Ammon's horn (tissue), 1 donor: Measurements from ENCODE around the gene MRPL36.

Source experiments
- DNase-seq: peaks from one replicate; pipeline ENCODE4 v3.0.0-alpha.2; 2016; ENCODE audit warnings: low spot score

The MRPL36 gene

DNA sequence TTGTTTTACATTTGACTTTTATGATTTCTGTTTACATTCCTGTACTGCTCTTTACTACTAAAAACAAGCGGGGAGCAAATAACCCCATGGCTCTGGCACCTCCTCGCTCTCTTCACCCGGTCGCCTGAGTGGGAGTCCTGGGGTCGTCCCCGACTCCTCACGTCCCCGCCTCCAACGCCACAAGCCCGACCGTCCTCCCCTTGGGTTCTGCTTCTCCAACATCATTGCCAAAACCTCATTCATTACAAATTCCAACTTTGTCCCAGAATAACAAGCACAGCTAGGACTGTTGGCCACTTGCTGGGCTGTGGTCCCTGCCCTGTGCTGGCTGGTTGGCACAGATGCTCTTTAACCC lies 35.1 kb downstream of the MRPL36 start:
- DNase-seq: no peak

DNA sequence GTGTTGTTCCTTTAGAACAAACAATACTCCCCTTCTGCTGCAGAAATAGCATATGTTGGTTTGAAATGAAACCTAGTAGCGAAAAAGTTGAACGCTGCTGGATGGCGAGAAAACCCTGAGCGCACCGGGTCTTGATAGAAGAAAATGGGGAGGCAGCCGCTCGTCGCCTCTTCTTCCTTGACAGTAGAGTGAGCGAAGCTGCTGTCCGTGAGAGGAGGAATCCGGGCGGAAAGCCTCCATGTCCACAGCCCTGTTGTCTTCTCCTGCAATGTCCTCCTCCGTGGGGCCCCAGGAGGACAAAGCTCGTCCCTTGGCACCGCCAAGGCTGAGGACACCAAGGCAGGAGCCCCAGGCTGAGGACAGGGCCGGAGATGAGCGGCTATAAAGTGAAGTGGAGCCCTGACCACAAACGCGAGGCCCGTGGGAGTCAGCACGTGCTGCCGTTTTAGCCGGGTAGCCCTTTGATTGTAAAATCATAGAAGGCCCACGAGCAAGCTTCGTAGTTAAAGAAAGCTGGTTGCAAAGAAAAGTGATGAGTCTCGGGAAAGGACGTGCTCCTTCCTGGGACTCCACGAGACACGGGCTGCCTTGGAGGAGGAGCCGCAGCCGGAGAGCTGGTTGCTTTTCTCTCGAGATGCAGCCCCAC lies 35.6 kb downstream of the MRPL36 start:
- DNase-seq: no peak

DNA sequence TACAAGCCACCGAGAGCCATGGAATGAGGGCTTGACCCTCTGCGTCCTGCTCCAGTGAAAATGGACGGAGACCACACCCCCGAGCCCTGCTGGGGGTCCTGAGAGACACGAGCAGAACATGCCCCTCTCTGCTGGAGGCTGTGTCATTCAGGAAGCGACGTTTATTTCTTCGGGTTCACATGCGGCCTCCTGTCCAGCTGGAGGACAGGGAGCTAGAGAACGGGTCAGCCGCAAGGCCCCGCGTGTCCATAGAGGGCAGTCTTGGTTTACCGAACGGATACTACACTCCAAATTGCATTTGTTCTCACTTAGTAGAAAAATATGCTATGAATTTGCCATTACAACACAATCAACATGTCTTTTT lies 36.1 kb downstream of the MRPL36 start:
- no peak for DNase-seq

DNA sequence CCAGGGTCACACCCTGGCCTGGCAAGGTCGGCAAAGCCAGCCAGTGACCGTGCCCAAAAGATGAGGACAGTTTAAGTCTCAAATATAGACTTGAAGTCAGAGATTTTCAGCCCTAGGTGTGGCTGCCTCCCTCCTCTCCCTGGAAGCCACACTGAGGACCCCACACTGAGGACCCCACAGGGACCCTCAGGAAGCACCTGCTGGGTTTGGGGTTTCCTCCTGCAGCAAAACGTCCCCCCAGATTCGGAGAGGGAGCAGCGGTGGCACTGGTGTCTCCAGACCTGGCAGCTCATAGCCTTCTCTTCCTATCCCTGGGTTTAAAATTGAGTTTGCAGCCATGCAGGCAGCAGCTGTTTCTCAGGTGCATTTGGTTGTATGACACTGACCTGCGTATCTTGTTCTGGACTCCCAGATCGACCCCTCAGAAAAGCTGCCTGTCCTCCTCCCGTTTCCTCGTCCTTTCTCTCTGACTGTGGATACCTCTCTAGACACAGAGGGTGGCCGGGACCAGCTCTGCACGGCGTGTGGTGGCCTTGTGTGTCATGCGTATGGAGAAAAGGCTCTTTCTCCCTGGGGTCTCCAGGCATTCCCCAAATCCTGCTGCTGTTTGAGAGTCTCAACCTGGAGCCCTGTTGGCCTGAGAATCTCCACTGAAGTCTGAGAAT lies 36.6 kb downstream of the MRPL36 start:
- no peak for DNase-seq

DNA sequence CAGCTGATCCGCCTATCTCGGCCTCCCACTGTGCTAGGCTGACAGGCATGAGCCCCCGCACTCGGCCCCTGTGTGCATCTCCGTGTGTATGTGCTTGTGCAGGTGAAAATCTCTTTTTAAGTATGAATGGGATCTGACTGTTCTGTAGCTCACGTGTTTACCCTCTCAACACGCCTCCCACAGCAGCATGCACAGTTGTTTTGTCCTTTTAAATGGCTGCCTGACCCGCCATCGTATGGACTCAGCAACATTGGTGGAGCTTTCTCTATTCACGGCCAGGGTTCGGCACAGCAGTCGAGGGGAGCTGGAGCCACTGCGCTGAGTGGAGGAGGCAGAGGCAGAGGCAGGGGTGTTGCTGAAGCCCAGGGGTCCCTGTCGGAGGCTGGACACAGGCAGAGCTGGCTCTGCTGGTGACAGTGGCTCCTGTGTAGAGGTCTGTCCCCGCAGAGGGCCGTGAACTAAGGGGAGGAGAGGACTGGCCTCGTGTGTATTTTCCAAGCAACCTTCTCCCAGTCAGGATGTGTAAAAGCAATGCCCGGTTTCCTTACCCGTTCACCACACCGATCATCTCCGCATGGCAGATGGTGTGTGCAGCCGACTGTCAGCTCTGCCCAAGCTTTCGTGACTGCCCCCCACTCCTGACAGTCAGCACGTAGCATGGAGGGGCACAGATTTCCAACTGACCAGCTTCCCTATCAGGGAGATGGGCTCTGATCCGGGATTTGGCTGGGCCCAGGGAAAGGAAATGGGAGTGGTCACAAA lies 37.3 kb downstream of the MRPL36 start:
- no peak for DNase-seq

DNA sequence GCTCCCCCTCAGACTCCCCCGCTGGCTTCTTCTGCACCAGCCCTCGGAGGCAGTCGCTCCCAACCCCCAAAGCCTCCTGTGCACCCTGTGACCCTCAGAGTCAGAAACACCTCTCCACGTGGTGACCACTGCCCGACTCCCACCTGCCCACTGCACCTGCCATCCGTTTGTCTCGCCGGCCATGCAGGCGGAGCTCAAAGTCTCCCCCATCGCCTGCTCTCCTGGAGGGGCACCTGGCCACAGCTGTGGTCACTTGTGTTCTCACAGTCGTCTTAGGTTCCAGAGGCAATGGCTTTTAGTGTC lies 38.2 kb downstream of the MRPL36 start:
- DNase-seq: no peak

DNA sequence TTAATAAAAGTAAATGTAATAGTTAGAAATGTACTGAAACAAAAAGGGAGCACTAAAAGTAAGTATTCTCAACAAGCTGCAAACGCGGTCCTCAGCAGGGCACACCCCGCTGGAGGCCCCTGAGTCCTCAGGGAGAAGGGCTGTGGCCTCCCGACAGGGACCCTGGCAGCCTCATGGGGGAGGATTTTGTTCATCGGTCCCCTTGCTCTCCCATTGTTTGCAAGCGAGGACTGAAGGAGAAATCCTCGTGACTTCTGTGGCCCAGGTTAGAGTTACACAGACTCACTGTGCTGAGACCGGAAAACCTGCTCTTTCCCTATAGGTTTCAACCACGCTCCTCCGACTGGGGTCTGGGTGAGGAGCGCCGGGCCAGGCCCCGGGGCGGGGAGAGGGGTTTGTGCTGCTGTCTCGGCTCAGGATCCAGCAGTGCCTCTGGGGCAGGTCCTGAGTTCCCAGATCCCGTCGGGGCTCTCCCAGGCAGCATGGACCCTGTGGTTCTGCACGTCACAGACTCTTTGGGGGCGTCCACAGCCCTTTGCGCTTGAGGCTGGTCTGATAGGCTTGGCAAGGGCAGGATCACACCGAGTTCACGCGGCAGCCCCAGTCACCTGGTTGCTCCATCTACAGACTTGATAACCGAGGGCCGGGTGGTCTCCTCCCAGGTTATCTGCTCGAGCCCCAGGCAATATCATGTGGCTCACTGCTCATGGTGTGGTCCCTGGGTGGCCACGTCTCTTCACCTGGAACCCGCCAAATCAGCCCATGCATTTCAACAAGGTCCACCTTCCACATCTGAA lies 38.8 kb downstream of the MRPL36 start:
- no peak for DNase-seq

DNA sequence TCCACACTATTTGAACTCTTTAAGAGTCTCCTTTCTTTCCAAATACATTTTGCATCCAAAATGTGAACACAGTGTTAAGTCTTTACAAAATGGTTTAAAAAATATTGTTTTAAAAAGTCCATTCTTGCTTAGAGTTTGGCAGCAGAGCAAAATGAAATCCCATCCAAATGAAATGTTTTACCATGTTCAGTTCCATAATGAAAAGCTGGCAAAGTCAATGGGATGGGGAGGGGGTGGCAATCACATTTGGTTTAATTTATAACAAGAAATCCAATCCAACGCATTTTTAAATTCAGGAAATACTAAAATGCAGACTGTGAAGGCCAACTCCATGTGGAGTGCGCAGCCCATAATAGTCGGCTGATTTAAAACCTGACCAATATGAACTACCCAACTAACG lies 39.4 kb downstream of the MRPL36 start:
- no peak for DNase-seq

DNA sequence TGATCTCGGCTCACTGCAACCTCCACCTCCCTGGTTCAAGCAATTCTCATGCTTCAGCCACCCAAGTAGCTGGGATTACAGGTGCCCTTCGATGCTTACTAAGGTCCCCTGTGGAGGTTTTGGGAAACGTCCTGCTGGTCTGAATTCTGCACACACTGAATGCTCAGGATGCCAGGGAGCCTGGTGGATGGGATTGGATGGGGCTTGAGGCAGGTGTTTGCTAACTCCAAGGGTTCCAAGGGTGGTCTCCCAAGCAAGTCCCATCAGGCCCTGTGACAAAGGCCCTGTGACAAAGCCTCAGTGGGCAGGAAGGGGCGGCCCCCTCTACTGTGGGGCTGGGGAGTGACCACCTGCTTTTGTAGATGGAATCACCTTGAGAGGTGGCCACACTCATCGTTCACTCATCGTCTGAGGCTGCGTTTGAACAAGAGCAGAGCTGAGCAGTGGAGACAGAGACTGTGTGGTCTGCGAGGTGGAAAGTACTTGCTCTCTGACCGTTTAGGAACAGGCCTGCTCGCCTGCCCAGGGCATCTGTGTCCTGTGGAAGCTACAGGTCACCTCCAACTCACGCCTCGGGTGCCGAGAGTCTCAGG lies 40.2 kb downstream of the MRPL36 start:
- DNase-seq: no peak

DNA sequence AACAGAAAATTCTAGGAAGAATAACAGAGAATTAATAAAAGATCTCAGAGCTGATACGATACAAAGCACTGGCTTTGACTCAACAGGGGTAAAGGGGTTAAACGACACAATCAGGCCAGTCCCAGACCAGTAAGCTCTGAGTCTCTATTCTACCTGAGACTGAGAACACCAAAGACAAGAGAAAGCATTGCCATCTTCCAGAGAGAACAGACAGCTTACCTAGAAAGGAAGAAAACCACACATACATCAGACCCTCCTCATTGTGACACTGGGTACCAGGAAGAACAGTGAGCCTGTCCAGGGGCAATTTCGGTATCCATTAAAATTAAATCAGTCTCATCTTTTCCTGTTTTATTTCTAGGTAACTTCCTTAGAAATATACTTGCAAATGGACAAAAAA lies 41.1 kb downstream of the MRPL36 start:
- no peak for DNase-seq

DNA sequence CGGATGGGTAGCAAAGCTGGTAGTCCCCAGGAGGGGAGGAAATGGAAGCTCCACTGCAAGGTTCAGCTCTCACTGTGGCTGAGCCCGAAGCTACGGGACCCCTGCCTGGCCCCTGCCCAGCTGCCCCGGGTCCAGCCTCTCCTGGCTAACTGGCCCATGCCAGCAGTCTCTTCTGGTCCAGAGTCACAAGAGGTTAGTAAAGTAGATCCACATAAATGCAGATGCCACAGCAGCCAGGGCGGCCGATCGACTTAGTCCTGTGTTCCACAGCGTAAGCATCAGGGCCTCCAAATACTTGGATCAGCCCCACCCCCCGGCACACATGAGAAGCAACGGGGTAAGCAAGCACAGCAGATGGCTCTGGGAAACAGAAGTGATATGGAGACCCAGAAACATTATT lies 42.1 kb downstream of the MRPL36 start:
- DNase-seq: no peak

DNA sequence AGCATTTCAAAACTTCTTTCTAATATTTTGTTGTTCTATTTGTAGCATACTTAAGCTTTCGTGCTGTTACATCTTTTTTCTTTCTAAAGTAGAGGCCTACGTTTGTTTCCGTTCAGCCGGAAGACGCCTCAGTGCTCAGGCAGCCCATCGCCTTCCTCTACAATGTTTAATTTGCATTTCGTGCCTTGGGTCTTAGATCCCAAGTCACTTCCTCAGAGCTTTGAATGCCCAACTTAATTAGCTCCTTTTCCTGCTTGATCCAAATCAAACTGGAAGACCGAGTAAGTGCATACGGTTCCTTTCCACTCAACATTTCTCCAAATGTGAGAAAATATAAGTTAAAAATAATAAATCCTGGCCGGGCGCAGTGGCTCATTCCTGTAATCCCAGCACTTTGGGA lies 43.2 kb downstream of the MRPL36 start:
- DNase-seq: no peak

DNA sequence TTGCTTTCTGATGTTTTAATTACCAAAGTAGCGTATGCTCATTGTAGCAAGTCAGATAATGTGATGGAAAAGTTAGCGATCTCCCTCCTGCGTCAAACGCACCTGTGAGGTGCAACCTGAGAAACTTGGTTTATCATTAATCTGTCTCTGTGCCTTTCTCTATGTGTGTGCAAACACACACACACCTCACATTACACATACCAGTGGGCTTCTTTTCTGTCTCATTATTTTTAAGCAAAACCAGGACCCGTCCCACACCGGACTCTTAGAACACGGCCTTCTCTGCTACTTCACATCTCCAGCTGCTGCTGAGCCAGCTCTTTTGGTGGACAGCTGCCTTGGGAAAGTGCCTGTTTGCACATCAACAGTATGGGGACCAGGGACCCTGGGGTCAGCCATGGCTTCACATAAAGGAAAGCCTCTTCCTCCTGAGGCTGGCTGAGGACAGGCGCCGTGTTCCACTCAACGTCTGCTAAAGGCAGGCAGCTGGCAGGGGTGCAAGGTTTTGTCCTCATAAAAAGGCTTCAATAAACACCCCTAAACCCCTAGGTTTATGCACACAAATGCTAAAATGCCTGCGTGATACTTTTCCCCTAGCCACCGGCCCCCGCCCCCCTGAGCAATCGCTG lies 44.2 kb downstream of the MRPL36 start:
- no peak for DNase-seq

DNA sequence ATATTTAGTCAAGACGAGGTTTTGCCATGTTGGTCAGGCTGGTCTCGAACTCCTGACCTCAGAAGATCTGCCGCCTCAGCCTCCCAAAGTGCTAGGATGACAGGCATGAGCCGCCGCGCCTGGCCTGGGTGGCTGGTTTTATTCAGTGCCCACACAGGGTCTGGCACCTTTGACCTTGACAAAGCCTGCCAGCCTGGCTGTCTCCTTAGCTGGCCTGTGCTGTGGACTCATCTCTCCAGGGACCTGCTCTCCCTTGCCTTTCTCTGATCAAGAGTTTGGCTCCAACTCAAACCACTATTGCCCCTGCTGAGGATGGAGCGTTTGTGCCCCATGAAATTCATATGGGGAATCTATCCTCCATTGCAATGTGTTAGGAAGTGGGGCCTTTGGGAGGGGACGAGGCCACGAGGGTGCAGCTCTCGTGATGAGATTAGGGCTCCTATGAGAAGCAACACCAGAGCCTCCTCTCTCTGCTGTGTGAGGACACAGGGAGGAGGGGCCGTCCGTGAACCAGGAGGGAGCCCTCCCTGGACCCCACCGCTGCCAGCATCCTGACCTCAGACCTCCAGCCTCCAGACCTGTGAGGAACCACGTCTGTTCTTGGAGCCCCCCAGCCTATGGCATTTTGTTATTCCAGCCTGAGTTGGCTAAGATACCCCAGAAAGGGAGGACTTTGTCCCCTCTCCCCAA lies 45.0 kb downstream of the MRPL36 start:
- no peak for DNase-seq

DNA sequence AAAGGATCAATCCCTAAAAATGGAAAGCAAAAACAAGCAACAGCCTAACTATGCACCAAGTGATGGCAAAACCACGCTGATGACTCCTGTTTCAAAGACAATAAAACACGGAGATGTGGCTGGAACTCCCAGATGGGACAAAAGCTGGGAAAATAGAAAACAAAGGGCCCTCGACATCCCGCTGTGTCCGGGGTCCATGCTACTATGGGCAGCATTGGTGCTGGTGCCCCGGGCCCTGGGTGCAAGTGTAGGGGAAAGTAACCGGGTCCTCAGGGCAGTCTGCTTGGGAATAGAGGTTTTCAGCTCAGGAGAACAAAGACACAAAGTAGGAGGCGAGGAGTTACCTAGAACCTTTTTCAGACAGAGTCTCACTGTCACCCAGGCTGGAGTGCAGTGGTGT lies 46.1 kb downstream of the MRPL36 start:
- DNase-seq: no peak

DNA sequence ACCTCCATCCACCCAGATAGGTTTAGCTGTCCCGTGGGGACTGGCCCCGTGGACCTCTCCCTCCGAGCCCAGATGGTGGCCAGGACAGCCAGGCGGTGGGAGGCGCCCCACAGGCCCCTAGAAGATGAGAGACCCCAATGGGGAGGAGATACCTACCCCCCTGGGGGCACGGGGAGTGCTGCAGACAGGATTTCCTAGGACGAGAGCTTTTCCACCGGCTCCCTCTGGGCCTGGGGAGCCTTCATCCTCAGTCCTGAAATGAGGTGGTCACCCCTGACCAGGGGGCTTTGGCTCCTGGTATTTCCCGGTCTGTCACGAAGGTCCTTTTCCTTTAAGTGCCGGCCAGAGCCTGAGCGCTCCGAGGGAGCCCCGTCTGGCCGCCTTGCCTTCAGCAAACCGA lies 46.8 kb downstream of the MRPL36 start:
- DNase-seq: no peak

DNA sequence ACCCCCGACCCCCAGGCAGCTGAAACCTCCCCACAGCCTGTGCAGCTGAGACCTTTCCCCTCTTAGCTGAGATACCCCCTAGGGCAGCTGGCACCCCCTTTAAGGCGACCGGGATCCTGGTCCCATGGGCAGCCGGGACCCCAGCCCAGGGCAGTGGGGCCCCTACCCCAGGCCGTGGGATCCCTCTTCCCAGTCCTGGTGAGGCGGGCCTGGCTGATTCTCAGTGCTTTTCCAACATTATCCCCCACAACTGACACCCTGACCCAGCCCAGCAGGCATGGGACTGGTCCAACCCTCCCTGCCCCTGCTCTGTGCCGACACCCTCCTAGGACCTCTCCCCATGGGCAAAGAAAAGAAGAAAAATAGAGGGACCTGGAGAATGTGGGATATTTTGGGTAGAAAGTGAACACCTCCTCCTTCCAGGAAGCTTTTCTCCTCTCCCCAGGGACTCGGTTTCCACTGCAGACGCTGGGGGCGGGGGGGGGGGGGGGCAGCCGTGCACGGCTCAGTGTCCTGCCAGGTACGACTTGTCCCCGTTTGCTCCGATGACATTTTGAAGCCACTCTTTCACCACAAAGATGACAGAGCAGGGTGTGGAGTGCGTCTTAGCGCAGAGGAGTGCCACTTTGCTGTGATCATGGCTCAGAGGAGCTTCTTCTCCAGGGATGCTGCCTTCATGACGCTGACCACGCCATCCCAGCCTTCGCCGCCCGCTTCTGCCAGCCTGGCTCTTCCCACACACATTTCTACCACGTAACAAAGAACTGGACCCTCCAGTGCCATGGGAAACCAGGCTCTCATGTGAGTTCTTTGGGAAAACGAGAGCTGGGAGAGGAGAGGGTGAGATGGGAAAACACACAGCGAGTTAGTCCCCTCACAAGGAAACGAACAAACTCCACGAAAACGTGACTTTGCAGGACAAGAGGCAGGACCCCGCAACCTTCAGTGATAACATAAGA lies 47.5 kb downstream of the MRPL36 start:
- no peak for DNase-seq

DNA sequence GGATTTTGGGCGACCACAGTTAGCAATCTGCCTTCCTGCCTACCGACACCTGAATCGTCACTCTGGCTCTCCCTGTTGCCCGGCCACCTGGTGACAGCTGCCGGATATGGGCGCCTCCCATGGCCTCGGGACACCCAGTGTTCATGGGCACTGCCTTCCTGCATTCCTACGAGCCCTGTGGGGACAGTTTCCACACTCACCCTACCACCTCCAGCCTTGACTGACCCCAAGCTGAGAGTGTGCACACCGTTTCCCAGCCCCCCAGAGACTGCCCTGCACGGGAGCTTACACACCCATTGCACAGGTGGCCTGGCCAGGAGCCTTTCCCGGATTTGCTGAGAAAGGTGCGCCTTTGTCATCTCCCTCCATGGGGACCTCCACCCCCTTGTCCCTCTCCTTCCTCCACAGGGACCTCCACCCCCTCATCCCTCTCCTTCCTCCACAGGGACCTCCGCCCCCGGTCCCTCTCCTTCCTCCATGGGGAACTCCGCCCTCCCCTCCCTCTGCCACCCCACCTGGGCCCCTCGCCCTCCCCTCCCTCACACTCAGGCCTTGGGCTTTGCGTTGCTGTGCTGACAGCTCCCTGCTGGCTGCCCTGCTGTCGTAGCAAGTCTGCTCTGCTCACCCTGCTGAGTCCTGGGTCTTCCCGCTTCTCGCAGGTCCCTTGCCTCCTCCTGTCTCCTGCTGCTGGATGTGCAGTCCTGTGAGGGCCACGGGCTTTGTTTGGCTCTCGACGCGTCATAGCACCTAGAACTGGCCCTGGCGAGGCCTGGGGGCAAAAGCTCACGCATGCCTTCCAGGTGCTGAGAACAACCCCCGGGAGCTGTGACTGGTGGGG lies 48.4 kb downstream of the MRPL36 start:
- no peak for DNase-seq

DNA sequence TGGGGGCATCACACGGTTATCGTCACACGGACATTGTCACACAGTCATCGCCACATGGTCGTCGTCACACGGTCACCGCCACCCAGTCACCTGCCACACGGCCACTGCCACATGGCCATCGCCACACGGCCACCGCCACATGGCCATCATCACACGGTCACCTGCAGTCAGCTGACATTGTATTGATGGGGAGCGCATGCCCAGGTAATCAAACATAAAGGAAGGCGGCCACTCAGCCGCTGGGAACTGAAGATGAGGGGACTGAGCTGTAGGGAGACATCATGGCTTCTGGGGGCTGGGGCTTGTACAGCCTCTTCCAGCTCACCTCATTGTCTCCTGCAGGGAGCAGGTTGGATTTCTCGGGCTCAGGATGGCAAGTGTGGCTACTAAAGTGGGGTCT lies 49.2 kb downstream of the MRPL36 start:
- no peak for DNase-seq
